GF-D8 (cell line): Measurements from ENCODE around the gene WWOX.
"Not testable (repeated sequence)": the region's sequence is repeated elsewhere in the genome, so short reads cannot be mapped to it uniquely, and the experiment has no call there.

Experiments used
- DNase-seq: peaks from one replicate; lab custom pipeline; 2025; lab: John Stamatoyannopoulos, UW

Gene WWOX

GRCh38 chr16:78576941-78577340, 477.5 kb downstream of the WWOX start:
- no peak for DNase-seq

GRCh38 chr16:78577630-78578029, 478.2 kb downstream of the WWOX start:
- DNase-seq, result no peak

- no peak for DNase-seq
These were observed 479.6 kb downstream of the WWOX start for GRCh38 chr16:78579020-78579419.

GRCh38 chr16:78583441-78583840, 484.0 kb downstream of the WWOX start:
- DNase-seq, result no peak

GRCh38 chr16:78584213-78584860, 484.9 kb downstream of the WWOX start:
- DNase-seq, result no peak

- DNase-seq, result no peak
These were observed 485.5 kb downstream of the WWOX start for GRCh38 chr16:78584991-78585390.

- no peak for DNase-seq
These were observed 489.9 kb downstream of the WWOX start for GRCh38 chr16:78589331-78589730.

GRCh38 chr16:78591682-78592103, 492.2 kb downstream of the WWOX start:
- no peak for DNase-seq

GRCh38 chr16:78592111-78592510, 492.7 kb downstream of the WWOX start:
- DNase-seq, result no peak

- DNase-seq, result no peak
These were observed 493.9 kb downstream of the WWOX start for GRCh38 chr16:78593352-78593751.

GRCh38 chr16:78594191-78594590, 494.7 kb downstream of the WWOX start:
- DNase-seq, result no peak

- no peak for DNase-seq
These were observed 497.0 kb downstream of the WWOX start for GRCh38 chr16:78596348-78596995.

GRCh38 chr16:78596996-78597422, 497.6 kb downstream of the WWOX start:
- DNase-seq, result no peak

- no peak for DNase-seq
These were observed 498.5 kb downstream of the WWOX start for GRCh38 chr16:78597809-78598570.

GRCh38 chr16:78599271-78599670, 499.8 kb downstream of the WWOX start:
- DNase-seq, result no peak

GRCh38 chr16:78604423-78605062, 505.1 kb downstream of the WWOX start:
- DNase-seq, result not testable (repeated sequence)

GRCh38 chr16:78605548-78606101, 506.2 kb downstream of the WWOX start:
- DNase-seq, result no peak

GRCh38 chr16:78606545-78606944, 507.1 kb downstream of the WWOX start:
- no peak for DNase-seq

- no peak for DNase-seq
These were observed 507.6 kb downstream of the WWOX start for GRCh38 chr16:78607022-78607421.

GRCh38 chr16:78607465-78607864, 508.0 kb downstream of the WWOX start:
- DNase-seq, result no peak

- DNase-seq, result no peak
These were observed 508.9 kb downstream of the WWOX start for GRCh38 chr16:78608305-78608776.
